Endothelial cell of umbilical vein (primary cell): ENCODE results near the gene STARD13.

ENCODE experiments used
- EZH2 ChIP-seq: IDR thresholded peaks from 2 replicates; pipeline ENCODE4 v1.6.1; 2012; ENCODE audit warnings: borderline replicate concordance, low read depth, mild to moderate bottlenecking, moderate library complexity, low read length, inconsistent platforms; ENCODE audit not compliant: severe bottlenecking
- POLR2A ChIP-seq: IDR thresholded peaks from 2 replicates; pipeline ENCODE4 v1.6.1; 2012; ENCODE audit warnings: low read depth, mild to moderate bottlenecking, control low read depth, low read length
- POLR2AphosphoS5 ChIP-seq: IDR thresholded peaks from 2 replicates; pipeline ENCODE4 v1.6.1; 2012; ENCODE audit warnings: low read depth, mild to moderate bottlenecking, control low read depth, low read length, moderate library complexity; ENCODE audit not compliant: insufficient read depth
- TF ChIP-seq, protein P1 (sequence below), 2 donors: IDR thresholded peaks; 1 replicate in 1 of 2; 2 replicates in 1 of 2; pipeline ENCODE4 v1.5.1; 2011; ENCODE audit warnings: low read length in 2 of 2, mild to moderate bottlenecking in 2 of 2, moderate library complexity in 2 of 2, control low read depth in 1 of 2, inconsistent platforms in 1 of 2, low read depth in 1 of 2; ENCODE audit not compliant: insufficient read depth in 1 of 2; ENCODE audit errors: extremely low read depth in 1 of 2
- TF ChIP-seq, protein P2 (sequence below): IDR thresholded peaks from 2 replicates; pipeline ENCODE4 v1.6.1; 2011; ENCODE audit not compliant: insufficient read depth, insufficient read length

DNA sequence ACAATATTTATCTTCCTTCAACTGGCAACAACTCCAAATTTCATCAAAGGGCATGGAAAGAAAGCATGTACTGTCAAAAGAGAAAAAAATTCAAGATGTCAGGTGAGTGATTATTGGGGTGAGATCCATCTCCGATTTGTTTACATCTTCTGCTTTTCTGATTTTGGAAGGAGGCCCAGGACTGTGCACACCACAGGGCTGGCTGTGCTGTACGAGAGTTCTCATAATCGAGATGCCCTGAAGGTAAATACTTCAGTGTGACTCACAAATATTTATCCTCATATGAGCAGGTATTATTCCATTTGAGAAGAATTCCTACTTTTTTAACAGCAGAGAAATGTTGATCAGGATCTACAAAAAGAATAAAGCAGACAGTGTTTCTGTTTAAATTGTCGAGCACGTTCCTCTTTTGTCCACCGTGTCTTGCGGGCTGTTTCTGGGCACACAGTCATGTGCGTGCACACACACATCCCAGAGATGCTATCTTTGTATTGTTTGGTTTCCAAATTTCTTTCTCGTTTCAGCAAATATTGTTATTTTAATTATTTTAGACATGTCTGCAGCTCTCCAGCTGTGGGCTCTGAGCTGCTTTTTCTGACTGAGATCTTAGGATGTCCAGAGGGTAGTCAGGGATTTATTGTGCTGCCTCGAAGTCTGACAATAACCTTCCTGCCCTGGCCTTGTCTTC lies 165.6 kb downstream of the STARD13 start:
- TF ChIP-seq EZH2 (no peak), POLR2AphosphoS5 (no peak), POLR2A (no peak)
- TF ChIP-seq, protein P1, sequence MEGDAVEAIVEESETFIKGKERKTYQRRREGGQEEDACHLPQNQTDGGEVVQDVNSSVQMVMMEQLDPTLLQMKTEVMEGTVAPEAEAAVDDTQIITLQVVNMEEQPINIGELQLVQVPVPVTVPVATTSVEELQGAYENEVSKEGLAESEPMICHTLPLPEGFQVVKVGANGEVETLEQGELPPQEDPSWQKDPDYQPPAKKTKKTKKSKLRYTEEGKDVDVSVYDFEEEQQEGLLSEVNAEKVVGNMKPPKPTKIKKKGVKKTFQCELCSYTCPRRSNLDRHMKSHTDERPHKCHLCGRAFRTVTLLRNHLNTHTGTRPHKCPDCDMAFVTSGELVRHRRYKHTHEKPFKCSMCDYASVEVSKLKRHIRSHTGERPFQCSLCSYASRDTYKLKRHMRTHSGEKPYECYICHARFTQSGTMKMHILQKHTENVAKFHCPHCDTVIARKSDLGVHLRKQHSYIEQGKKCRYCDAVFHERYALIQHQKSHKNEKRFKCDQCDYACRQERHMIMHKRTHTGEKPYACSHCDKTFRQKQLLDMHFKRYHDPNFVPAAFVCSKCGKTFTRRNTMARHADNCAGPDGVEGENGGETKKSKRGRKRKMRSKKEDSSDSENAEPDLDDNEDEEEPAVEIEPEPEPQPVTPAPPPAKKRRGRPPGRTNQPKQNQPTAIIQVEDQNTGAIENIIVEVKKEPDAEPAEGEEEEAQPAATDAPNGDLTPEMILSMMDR (IDR thresholded peaks at IDR 0.05; ENCODE audit: extremely low read depth in 1 of 2, insufficient read depth in 1 of 2, low read depth in 1 of 2, low read length in 2 of 2): no peak
- TF ChIP-seq, protein P2, sequence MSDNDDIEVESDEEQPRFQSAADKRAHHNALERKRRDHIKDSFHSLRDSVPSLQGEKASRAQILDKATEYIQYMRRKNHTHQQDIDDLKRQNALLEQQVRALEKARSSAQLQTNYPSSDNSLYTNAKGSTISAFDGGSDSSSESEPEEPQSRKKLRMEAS: no peak
